VCaP (cell line): ENCODE data around the gene EFCAB12.

Experiments
- H3K27ac ChIP-seq: fragments of 450-650 bp; 2 replicates; pipeline ENCODE4 v1.5.1; 2017
- CTCF ChIP-seq: fragments of 450-650 bp; conservative IDR thresholded peaks from 2 replicates; pipeline ENCODE4 v1.5.1; 2017; ENCODE audit warnings: mild to moderate bottlenecking, moderate library complexity

Gene EFCAB12

GRCh38 chr3:129358177-129358771, 70.2 kb downstream of the EFCAB12 start:
- H3K27ac ChIP-seq, result no peak overlapping the region
- TF ChIP-seq CTCF, result no peak

- TF ChIP-seq CTCF, result no peak
Measured at GRCh38 chr3:129357616-129358015, 70.8 kb downstream of the EFCAB12 start.

GRCh38 chr3:129356756-129357425, 71.5 kb downstream of the EFCAB12 start:
- TF ChIP-seq CTCF, result no peak
- no peak overlapping the region for H3K27ac ChIP-seq

More at GRCh38 chr3:129357616-129358015, 70.8 kb downstream of the EFCAB12 start:
- H3K27ac ChIP-seq, result no peak overlapping the region

GRCh38 chr3:129353589-129353941, 74.9 kb downstream of the EFCAB12 start:
- no peak overlapping the region for H3K27ac ChIP-seq
- no peak for TF ChIP-seq CTCF

GRCh38 chr3:129352650-129353588, 75.5 kb downstream of the EFCAB12 start:
- TF ChIP-seq CTCF, result no peak
- no peak overlapping the region for H3K27ac ChIP-seq

- no peak; the same call in 1 of the 2 replicates for TF ChIP-seq CTCF
Measured at GRCh38 chr3:129352045-129352444, 76.4 kb downstream of the EFCAB12 start.

More at GRCh38 chr3:129352045-129352444, 76.4 kb downstream of the EFCAB12 start:
- H3K27ac ChIP-seq, result no peak overlapping the region
